GM21447 (cell line): ENCODE measurements around the gene IQCH.

ENCODE experiments used
- ATAC-seq: cut with Tn5 transposase; IDR thresholded peaks from one replicate; pipeline ENCODE4 v1.9.1; 2021; ENCODE audit not compliant: unreplicated experiment

Gene IQCH

GRCh38 chr15:67386947-67387346 is 132.4 kb downstream of the IQCH start:
- no peak for ATAC-seq

GRCh38 chr15:67389975-67390374 is 135.4 kb downstream of the IQCH start:
- ATAC-seq = no peak

DNA sequence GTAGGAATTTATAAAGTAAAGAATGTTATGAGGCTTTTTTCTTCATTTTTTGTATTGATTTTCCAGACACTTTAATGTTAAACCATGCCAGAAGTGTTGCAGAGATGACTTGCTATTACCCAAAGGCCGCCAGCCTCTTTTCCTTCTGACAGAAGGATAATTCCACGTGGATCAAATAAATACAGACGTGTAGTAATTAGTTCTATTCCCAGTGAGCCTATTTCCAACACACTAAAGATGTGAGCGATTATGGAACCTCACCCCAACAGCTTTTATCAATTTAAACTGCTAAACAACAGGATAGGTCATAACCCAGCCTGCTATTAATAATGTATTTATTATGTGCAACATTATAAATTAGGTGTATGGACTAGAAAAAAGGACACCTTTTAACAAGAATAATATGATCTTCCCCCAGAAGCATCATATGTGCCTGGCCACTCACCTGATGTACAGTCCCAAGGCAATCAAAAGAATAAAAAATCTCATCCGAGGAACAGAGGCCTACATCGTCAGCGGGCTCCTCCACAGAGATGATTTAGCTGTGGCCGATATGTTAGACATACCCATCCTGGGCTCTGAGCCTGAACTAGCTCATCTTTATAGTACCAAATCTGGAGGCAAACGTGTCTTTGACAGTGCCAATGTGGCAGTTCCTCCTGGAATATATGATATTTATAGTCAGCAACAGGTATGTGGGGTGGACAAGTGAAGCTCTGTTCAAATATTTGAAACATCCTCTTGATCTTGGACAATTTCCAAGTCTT is 140.5 kb downstream of the IQCH start:
- no peak for ATAC-seq

DNA sequence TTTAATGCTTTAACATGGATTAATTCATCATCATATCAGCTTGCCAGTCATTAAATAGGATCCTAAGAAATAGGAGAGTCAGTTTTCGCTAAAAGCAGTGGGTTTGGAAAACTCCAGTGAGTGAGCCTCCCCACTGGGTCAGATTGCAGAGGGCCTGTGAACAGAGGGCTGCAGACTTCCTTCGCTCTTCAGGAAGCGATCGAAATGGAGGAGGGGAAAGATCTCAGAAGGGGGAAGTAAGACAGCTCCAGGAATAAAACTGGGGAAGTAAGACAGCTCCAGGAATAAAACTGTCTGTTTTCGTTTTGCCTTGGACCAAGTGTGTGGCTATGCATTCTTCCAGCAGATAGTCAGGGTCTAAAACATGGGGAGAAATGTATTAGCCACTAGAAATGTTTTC is 141.5 kb downstream of the IQCH start:
- no peak for ATAC-seq

- ATAC-seq = no peak
Measured at GRCh38 chr15:67397139-67397538, 142.6 kb downstream of the IQCH start.

GRCh38 chr15:67399925-67400324 is 145.3 kb downstream of the IQCH start:
- ATAC-seq = no peak

GRCh38 chr15:67400890-67401289 is 146.3 kb downstream of the IQCH start:
- ATAC-seq = no peak

DNA sequence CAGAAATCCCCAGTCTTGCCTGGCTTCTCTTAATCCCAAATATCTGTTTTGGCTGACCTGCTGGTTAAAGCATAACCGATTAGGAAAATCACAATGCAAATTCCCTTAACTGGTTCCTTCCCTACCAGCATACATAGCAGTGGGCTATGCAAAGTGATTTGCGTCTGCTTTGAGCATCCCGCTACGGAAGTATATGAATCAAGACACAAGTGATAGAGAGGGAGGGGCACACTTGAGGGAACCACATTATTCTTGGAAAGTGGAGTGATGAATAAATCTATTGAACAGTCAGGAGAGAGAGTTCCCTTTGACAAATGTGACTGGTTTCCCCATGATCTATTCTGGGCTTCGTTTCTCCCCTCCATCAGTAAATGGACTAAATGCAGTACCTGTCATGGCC is 146.8 kb downstream of the IQCH start:
- ATAC-seq = no peak

DNA sequence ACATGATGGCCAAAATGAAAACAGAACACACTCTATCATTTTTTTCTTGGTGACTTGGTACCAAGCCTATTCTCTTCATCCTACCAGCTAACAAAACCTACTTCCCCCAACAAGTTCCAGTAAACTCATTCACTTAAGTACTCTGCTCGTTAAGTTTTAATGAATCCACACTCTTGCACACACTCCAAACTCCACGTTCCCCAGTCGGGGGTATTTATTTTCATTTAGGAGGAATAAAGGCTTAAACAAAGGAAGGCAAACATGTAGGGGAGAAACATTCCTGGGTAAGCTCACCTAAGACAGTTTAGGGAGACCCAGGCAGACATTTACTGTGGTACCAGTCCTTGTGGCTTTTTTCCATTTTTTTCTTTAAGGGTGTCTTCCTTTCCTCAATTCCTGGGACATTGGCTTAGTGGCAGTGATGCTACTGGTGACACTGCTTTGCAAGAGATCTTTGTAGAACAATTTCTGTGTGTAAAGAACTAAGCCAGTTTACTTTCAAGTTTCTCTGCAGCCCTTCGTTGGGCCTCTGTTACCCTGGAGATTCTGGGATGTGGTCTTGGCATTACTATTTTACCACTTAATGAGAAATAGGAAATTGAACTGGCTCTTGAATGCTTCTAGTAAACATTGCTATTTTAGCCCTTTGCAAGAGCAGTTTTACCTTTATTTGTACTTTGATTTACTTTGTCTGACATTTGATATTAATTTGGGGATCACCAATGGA is 149.0 kb downstream of the IQCH start:
- no peak for ATAC-seq

GRCh38 chr15:67405208-67406191 is 150.9 kb downstream of the IQCH start:
- no peak for ATAC-seq

DNA sequence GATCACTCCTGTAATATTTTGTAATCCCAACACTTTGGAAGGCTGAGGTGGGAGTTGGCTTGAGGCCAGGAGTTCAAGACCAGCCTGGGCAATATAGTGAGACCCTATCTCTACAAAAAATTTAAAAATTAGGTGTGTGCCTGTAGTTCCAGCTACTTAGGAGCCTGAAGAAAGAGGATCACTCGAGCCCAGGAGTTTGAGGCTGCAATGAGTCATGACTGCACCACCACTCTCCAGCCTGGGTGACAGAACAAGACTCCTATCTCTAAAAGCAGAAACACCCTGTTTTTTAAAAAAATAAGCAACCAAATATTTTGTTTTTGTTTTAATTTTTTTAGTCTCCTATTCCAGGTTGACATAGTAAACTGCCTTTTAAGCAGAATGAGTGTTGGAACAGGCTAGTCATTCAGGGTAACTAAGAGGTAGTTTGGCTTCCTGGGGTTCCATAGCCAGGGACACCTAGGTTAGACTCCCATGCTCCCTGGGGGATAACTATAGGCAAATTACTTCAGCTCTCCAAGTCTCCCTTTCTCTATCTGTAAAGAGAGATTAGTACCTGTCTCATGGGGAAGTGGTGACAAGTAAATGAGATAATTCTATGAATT is 151.8 kb downstream of the IQCH start:
- ATAC-seq = no peak

DNA sequence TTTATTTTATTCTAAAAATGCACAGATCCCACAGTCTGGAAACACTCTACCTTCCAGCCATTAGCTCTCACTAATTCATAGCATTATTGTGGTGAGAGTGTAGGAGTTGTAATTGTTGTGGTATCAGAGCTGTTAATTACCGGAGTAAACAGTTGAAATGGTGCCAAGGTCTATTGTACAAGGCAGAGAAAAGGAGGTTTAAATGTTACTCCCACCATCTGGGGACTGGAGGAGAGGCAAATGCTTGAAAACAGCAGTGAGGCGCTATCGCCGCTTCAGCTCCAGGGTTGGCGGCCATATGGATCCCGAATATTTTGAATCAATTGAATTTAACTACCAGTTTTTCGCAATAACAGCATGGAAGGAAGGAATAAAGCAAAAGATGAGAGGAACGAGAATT is 153.2 kb downstream of the IQCH start:
- ATAC-seq = no peak

- no peak for ATAC-seq
Measured at GRCh38 chr15:67409175-67409574, 154.6 kb downstream of the IQCH start.

GRCh38 chr15:67411486-67411885 is 156.9 kb downstream of the IQCH start:
- ATAC-seq = no peak

DNA sequence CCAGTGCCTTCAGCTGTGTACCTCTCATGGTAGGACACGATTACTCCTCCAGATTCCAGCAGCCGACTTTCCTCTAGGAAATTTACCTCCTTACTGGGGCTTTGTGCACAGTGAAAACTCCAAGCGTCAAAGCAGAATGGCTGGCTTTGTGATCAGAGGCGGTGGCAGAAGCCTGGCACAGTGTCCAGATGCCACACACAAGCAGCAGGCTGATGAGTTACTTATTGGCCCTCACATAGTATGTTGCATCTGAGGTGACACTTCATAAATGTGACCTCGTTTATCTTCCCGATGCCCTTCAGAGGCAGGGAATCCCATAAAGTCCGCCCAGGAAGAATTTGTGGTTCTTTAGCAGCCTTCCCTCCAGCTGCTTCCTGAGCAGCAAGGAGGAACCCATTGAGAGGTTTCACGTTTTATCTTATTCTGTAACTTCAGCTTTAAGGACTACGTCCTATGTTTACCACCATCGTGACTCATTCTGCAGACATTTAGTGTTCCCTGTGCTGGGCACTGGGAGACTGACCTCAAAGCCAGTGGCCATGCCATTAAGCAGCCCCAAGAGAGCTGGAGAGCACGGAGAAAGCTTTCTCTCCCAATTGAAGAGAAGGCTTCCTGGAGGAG is 159.3 kb downstream of the IQCH start:
- no peak for ATAC-seq

DNA sequence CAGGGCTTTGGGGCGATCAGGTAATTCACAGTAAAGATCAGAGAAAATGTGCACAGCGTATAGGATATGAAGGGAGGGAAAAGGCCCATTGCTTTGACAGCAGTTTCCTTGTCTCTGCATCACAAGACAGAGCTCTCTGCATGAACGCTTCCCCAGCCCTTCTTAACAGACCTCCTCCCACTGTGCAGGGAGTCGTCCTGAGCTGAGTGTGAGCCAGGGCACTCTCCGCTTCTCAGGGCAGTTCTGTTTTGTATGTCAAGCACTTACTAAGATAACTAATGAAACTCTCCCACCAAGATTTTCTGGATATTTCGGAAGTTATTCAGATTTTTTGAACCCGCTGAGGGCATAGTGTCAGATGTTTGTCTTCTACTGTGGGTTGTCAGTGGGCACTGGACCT is 160.6 kb downstream of the IQCH start:
- ATAC-seq = no peak

- no peak for ATAC-seq
Measured at GRCh38 chr15:67416891-67417290, 162.3 kb downstream of the IQCH start.

- no peak for ATAC-seq
Measured at GRCh38 chr15:67419705-67420104, 165.1 kb downstream of the IQCH start.

DNA sequence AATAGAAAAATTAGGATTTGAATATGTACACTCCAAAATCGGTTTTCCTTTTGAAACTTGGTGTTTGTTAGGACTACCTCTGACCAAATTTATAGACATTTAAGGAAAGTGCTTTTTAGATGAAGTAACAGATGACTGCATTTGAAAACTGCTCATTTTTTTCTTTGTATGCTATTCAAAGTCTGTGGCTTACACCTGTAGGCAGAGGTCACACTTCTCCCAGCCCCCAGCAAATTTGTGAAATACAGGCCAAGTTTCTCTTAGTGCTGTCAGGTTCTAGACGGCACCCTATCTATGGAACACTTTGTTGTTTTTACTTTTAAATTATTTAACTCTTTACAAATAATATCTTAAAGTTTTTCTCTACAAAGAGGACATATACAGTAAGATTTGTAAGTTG is 165.6 kb downstream of the IQCH start:
- no peak for ATAC-seq

- ATAC-seq = no peak
Measured at GRCh38 chr15:67421105-67421504, 166.5 kb downstream of the IQCH start.

GRCh38 chr15:67422296-67422695 is 167.7 kb downstream of the IQCH start:
- no peak for ATAC-seq
